HG02981 (cell line): ENCODE data around the gene GAB2.

Source experiments
- ATAC-seq: cut with Tn5 transposase; IDR thresholded peaks from one replicate; pipeline ENCODE4 v1.9.1; 2021; ENCODE audit warnings: mild to moderate bottlenecking, moderate library complexity; ENCODE audit not compliant: unreplicated experiment

GAB2 gene

DNA sequence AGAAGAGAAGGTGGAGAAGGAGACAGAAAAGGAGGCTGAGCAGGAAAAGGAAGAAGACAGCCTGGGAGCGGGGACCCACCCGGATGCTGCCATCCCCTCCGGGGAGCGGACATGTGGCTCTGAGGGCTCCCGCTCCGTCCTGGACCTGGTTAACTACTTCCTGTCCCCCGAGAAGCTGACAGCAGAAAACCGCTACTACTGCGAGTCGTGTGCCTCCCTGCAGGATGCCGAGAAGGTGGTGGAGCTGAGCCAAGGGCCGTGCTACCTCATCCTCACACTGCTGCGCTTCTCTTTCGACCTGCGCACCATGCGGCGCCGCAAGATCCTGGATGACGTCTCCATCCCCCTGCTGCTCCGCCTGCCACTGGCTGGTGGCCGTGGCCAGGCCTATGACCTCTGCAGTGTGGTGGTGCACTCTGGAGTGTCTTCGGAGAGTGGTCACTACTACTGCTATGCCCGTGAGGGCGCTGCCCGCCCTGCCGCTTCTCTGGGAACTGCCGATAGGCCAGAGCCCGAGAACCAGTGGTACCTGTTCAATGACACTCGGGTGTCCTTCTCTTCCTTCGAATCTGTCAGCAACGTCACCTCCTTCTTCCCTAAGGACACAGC, 207.5 kb downstream of the GAB2 start:
- ATAC-seq: no peak

DNA sequence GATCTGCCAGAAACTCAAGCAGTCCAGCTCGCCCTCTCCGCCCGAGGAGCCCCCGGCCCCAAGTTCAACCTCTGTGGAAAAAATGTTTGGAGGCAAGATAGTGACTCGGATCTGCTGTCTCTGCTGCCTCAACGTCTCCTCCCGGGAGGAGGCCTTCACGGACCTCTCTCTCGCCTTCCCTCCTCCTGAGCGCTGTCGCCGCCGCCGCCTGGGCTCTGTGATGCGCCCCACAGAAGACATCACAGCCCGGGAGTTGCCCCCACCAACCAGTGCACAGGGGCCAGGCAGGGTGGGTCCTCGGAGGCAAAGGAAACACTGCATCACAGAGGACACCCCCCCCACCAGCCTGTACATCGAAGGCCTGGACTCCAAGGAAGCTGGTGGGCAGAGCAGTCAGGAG, 208.1 kb downstream of the GAB2 start:
- ATAC-seq: no peak

DNA sequence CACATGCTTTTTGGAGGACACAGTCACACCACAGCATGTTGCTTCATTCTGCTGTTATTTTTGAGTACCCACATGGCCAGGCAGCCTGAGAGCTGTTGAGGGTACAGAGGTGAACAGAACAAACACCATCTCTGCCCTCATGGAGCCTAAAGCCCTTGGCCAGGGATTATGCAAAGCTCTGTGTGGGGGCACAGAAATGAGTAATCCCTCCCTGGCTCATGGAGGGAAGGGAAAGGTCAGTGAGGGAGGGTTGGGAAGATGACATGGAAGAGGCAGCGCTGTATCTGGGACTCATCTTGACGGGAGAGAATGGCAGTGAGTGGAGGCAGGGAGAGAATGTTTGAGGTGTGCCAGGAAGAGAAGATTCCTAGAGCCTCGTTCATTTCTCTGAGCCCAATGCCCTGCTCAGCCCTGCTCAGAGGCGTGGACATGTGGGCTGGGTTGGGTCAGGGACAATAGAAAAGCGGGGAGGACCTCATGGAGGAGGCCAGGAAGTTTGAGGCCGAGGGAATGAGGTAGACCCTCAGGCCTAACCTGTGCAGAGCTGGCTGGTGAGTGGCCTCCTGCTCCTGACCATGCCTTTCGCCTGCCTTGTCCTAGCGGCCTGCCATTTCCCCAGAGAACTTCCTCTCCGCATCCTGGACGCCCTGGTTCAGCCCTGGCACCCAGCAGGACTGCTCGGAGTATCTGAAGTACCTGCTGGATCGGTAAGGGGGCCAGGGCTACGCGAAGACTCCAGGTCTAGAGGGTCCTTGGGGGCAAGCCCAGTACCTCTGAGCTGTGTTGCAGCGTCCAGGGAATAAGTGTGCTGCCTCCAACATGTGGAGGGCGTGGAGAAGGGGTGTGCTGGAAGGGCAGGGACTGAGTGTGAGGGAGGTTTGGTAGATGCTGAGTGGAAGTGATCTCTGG, 209.1 kb downstream of the GAB2 start:
- no peak for ATAC-seq

DNA sequence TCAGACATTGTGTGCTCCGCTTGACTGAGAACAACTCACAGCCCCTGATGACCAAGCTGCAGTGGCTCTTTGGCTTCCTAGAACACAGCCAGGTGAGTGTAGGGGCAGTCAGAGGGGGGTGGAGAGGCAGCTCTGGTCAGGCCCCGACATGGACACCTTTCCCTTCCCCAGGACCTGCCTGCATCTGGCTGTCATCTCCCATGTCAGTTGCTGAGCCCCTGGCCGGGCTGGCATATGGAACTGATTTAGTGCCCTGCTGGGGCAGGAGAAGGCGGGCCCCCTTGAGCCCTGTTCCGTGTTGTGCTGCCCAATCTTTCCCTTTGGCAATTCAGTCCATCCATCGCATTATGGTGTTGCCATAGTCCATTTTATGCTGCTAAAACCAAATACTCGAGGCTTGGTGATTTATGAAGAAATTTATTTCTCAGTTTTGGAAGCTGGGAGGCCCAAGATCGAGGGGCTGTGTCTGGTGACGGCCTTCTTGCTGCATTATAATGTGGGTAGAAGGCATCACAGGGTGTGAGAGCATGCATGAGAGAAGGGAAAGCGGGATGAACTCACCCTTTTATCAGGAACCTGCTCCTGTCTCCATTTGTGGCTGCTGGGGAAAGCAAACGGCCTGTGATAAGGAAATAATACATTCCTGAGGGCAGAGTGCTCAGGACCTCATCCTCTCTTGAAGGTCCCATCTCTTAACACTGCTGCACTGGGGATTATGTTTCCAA, 209.9 kb downstream of the GAB2 start:
- ATAC-seq: no peak

DNA sequence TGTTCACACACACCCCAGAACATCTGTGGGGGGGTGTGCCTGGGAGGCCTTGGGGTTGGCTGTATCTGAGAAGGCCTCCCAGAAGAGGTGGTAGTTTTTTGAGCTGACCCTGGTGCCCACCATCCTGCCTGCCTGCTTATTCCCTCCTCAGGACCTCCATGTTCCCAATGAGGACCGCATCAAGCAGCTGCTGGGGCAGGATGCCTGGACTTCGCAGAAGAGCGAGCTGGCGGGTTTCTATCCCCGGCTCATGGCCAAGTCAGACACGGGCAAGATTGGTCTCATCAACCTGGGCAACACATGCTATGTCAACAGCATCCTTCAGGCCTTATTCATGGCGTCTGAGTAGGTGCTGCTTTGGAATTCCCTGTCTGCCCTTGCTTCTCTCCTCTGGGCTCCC, 211.9 kb downstream of the GAB2 start:
- ATAC-seq: no peak

DNA sequence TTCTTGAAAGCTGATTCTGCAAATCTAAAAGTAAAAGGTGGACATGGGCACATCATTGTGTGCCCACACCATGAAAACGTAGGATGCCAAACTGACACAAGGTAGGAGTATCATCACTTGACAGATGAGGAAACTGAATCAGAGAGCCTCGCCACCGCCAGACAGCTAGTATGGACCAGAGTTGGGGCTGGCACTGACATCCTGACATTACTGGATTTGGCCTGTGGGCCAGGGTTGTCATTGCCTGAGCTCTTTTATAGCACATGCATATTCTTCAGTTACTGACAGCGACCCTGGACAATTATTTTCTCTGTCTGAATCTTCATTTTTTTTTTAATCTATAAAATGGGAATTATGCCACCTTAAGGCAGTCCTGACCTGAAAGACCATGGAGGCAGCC, 212.4 kb downstream of the GAB2 start:
- ATAC-seq: no peak

DNA sequence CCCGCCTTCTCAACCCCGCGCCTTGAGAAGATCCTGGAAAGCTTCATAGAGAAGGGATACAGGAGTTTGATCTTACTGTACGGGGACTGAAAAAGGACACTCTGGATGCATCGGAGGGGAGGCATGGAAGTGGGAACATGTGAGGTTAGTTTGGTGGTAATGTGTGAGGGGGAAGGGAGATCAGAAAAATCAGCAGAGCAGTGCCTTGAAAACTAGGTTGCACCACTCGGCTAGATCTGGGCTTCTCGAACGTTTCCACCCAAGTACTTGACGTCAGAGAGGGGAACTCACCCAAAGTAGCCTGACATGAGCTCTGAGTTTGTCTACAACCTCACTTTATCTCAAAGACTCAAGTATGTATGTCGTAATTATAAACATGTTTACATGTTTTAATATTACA, 214.4 kb downstream of the GAB2 start:
- ATAC-seq: no peak

DNA sequence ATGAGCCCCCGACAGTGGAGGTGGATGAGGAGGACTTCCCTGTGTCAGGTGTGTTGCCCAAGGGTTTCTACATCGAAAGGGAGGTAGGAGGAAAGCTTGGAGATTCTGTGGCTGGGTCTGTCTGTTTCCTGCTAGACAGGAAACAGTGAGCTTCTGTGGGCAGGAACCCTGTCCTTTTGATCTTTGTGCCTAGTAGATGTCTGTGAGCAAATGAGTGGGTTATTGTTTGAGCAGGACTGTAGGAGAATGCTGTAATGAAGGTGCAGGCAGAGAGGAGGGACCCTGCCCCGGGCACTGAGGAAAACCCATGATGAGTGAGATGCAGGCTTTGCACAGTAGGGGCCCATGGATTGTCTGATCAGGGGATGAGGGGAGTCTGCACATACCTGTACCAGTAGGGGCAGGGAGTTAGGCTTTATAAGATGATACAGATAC, 214.9 kb downstream of the GAB2 start:
- no peak for ATAC-seq

DNA sequence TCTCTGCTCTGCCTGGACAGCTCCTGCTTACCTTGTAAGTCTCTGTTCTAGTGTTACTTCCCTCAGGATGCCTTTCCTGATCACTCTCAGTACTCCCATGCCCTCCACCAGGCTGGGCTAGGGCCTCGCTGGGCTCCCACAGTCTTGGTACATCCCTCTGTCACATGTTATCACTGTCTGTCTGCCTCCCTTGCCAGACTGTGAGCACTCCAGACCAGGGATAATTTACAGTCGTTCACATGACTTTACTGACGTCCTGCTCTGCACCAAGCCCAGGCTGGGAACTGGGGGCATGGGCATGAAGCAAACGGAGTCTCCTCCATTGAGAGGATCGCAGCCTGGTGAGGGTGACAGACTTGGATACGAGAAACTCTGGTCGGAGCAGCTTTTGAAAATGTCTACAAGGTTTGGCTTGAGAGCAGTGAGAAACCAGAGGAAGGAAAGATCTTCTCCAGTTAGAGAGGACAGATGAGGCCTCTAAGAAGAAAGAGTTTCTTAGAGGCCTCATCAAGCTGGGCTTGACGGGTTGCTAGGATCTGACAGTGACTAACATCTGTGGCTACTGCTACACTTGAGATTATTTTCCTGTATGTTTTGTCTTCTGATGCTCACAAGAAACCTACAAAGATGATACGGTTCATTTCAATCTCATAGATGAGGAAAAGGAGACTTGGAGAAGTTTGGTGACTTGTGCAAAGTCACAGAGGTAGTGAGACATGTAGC, 216.4 kb downstream of the GAB2 start:
- ATAC-seq: no peak

DNA sequence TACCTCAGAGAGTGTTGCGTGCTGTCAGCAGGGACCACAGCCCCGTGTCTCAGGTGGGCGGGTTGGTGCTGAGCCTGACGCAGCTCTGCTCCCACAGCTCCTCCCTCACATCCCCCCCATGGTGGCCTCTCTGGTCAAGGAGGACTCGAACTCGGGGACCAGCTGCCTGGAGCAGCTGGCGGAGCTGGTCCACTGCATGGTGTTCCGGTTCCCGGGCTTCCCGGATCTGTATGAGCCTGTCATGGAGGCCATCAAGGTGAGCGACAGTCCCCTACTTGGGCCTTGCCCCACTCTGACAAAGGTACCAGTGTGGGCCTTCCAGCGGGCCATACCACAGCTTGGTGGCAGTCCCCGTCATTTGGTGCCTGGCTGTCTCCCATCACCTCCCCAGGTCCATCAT, 217.1 kb downstream of the GAB2 start:
- no peak for ATAC-seq

DNA sequence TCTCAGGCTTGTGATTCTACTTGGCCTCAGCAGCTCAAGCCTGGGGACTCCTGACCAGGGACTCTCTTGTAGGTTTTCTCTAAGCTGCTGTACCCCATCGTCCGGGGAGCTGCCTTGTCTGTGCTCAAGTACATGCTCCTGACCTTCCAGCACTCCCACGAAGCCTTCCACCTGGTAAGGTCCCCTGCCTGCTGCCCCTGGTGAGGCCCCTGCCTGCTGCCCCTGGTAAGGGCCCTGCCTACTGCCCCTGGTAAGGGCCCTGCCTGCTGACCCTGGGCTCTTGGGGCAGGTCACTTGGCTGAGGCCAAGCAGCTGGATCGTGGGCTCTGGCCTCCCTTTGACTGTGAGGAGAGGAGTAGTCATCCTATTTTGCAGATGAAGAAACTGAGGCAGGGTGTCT, 217.6 kb downstream of the GAB2 start:
- no peak for ATAC-seq

DNA sequence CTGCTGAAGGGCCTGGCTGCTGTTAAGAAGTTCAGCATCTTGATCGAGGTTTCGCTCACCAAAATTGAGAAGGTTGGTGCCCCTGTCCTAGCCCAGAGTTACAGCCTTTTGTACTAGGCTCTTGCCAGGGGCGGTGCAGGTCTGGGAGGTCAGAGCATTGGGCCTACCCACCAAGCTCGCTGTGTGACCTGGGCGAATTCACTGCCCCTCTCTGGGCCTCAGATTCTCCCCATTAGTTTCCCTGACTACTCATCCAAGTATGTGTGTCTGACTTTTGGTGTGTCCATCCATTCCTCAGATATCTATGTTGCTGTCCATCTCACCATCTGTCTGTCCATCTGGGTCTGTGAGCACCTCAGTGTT, 218.0 kb downstream of the GAB2 start:
- ATAC-seq: no peak

DNA sequence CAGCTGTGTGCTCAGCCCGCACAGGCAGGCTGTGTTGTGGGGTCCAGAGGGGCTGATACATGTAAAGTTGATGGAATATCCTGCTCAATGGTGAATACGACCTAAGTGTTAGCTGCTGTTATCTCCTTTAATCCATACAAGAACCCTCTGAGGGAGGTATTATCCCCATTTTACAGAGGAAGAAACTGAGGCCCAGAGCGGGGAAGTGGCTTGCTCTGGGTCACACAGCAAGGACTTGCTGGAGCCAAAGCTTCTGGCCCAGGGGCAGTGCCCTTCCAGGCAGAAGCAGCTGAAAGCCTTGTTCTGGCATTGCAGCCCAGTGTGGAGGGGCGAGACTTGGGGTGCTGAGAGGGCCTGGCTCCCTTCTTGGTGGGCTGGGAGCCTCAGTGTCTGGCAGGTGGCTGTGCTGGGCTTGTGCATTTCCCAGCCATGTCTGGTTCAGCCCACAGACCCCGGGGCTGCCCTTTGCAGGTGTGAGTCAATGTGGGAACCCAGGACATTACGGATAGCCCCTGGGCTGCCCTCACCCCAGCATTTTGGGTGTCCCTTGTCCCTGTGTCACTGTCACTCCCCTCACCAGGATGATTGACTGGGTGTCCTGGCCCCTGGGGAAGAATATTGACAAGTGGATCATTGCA, 218.5 kb downstream of the GAB2 start:
- no peak for ATAC-seq

DNA sequence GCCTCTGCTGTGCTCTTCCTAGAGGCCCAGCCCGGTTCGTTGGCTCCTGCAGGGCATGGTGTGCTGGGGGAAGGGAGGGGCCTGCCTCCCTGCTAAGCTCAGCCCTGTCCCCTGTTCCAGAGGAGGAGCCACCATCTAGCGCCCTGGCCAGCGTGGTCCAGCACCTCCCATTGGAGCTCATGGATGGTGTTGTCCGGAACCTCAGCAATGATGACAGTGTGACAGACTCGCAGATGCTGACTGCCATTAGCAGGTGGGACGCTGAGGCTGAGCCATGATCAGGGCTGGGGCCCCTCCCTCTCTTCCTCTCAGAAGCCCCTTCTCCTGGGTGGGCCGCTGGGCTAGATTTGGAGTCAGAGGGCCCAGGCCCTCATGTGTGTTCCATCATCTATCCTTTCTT, 219.8 kb downstream of the GAB2 start:
- no peak for ATAC-seq

DNA sequence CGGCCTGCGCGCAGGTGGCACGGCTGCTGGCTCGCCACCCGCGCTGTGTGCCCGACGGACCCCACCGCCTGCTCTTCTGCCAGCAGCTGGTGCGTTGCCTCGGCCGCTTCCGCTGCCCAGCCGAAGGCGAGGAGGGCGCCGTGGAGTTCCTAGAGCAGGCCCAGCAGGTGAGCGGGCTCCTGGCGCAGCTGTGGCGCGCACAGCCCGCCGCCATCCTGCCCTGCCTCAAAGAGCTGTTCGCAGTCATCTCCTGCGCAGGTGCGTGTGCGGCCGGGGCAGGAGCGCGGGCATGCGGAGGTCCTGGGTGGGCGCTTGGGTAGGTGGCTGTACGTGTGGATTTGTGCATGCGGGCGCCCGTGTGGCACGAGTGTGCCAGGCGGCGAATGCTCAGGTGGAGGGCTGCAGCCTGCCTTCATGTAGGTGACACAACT, 220.9 kb downstream of the GAB2 start:
- no peak for ATAC-seq

DNA sequence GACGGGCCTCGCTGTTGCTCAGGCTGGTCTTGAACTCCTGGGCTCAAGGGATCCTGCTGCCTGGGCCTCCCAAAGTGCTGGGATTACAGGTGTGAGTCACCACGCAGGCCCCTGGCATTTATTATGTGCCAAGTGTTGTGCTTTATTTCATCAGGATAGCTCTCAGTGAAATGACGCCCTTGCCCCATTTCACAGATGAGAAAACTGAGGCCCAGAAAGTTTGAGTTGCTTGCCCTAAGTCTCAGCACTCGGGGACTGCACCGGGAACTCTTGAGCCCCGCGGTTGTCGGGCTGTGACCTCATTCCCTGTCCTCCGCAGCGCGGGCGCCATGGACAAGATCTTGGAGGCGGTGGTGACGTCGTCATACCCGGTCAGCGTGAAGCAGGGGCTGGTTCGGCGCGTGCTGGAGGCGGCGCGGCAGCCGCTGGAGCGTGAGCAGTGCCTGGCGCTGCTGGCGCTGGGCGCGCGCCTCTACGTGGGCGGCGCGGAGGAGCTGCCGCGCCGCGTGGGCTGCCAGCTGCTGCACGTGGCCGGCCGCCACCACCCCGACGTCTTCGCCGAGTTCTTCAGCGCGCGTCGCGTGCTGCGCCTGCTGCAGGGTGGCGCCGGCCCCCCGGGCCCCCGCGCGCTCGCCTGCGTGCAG, 221.6 kb downstream of the GAB2 start:
- ATAC-seq: no peak

DNA sequence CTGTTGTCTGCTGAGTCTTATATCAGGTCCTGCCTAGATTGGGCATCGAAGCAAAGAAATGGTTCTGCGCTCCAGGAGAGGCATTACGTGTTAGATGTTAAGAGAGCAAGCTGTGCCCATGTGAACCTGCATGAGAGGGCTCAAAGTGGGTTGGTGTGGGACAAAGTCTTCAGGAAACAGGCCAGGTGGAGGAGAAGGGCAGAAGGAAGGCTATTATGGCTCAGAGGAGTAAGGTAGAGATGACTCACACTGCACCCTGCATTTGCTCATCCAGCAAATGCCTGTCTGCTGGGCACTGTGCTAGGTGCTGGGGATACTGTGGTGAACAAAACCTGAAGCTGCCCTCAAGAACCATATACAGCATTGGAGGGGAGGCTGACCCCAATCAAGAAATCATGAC, 223.1 kb downstream of the GAB2 start:
- no peak for ATAC-seq

DNA sequence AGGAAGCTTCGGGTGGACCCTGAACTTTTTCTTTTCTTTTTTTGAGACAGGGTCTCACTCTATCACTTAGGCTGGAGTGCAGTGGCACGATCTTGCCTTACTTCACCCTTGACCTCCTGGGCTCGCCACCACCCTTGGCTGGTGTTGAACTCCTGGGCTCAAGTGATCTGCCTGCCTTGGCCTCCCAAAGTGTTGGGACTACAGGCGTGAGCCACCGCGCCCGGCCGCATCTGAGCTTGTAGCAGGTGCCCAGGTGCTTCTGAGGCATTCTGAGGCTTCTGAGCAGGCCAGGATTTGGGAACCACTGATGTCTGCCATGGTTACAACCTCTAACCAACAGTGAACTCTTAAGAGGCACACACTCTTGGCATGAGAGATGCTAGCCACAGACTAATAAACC, 223.8 kb downstream of the GAB2 start:
- no peak for ATAC-seq

DNA sequence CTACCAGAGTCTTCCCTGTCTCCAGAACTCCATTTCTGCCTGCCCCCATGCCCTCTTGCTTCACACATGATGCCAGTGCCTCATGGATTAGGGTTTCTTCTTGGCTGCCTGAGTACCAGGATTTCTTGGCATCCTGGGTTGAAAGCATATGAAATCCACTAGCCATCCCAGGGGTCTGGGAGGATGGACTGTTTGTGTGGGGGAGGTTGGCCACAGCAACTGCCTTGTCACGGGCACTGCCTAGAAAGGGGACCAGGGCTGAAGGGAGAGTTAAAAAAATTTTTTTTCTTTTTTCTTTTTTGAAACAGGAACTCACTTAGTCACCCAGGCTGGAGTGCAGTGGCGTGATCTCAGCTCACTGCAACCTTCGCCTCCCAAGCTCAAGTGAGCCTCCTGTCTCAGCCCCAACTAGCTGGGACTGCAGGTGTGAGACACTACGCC, 224.7 kb downstream of the GAB2 start:
- no peak for ATAC-seq

DNA sequence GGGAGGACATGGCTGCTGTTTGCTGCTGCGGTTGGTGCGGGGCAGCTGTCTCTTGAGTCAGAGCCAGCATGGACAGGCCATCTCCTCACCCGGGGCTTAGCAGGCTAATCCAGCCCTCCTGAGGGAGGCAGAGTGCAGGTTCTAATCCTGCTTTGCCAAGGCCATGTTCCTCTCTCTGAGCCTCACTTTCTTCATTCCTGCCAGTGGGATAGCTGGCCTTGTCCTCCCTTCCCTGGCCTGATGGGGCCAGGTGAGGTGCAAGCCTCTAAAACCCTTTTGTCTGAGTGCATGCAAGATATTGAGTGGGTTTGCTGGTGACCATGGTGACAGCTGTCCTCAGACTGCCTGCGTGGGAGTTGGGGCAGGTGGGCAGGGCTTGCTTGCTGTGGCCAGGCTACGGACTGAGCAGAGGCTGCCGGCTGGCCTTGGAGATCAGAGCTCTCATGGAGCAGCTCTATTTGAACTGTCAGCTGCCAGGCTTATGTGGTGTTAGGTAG, 225.3 kb downstream of the GAB2 start:
- no peak for ATAC-seq
